ENCODE data around the gene COX7A2. TPM values are rescaled to one million over a fixed set of nuclear protein-coding genes. Genes with fewer than 3 reads are reported as not detected.
A peak's percentile ranks its signal among the peaks of the same experiment; 100 is the strongest.

The COX7A2 gene
- total RNA-seq = 1,000 to 10,000 TPM in 1 of 4 donors, 100 to 1,000 TPM in 2, 10 to 100 TPM in 1; 58.5 to 1,788 (median 211) TPM

GRCh38 chr6:75243333-75244062, at the start of gene COX7A2:
Gene COX7A2, minus strand, starts transcription at chr6:75243801. Its CDS starts 67 bp downstream, at chr6:75243734.
- intact Hi-C loops (cut with DNase I; ENCODE audit: low total_unique reads) = no loop called here

GRCh38 chr6:75292555-75292954, 49.0 kb upstream of the COX7A2 start:
- no peak overlapping the region for H3K27ac ChIP-seq
- TF ChIP-seq POLR2A (IDR thresholded peaks at IDR 0.05) (no peak), CTCF (IDR thresholded peaks at IDR 0.05) (no peak)
- H3K36me3 ChIP-seq = no peaks in the 10 kb centered on the region
- no peak for DNase-seq
- H3K9me3 ChIP-seq = no peaks in the 10 kb centered on the region
- intact Hi-C loops (cut with DNase I; ENCODE audit: low total_unique reads) = no loop called here
- H3K4me3 ChIP-seq = no peak overlapping the region
- H3K27me3 ChIP-seq = no peaks in the 10 kb centered on the region
- H3K4me1 ChIP-seq = no peaks in the 10 kb centered on the region

More at GRCh38 chr6:75243333-75244062, at the start of gene COX7A2:
- H3K36me3 ChIP-seq = no peaks in the 10 kb centered on the region
- peak within 1 kb of the TSS; percentile 91 to 92 for H3K27ac ChIP-seq
- no peaks in the 10 kb centered on the region for H3K9me3 ChIP-seq
- H3K27me3 ChIP-seq = no peaks in the 10 kb centered on the region
- no peaks in the 10 kb centered on the region for H3K4me1 ChIP-seq
- peak in 1 of 4 experiments; percentile 9 for TF ChIP-seq CTCF (IDR thresholded peaks at IDR 0.05)
- TF ChIP-seq POLR2A (IDR thresholded peaks at IDR 0.05) = peak; percentile 55 to 70
- peak within 1 kb of the TSS; percentile 69 to 77 for H3K4me3 ChIP-seq
- DNase-seq = peak; percentile 86 to 91

GRCh38 chr6:75291744-75292143, 48.1 kb upstream of the COX7A2 start:
- TF ChIP-seq POLR2A (IDR thresholded peaks at IDR 0.05) (no peak), CTCF (IDR thresholded peaks at IDR 0.05) (no peak)
- Histone ChIP-seq H3K27me3 (no peaks in the 10 kb centered on the region), H3K27ac (no peak overlapping the region), H3K4me1 (no peaks in the 10 kb centered on the region), H3K4me3 (no peak overlapping the region), H3K9me3 (no peaks in the 10 kb centered on the region), H3K36me3 (no peaks in the 10 kb centered on the region)
- no peak for DNase-seq
- intact Hi-C loops (cut with DNase I; ENCODE audit: low total_unique reads) = no loop called here

- Histone ChIP-seq H3K4me1 (no peaks in the 10 kb centered on the region), H3K36me3 (no peaks in the 10 kb centered on the region), H3K27me3 (no peaks in the 10 kb centered on the region), H3K4me3 (no peak overlapping the region), H3K27ac (no peak overlapping the region), H3K9me3 (no peaks in the 10 kb centered on the region)
- intact Hi-C loops (cut with DNase I; ENCODE audit: low total_unique reads) = no loop called here
- TF ChIP-seq POLR2A (IDR thresholded peaks at IDR 0.05) (no peak), CTCF (IDR thresholded peaks at IDR 0.05) (no peak)
- DNase-seq = no peak
These were observed 47.7 kb upstream of the COX7A2 start for GRCh38 chr6:75291331-75291730.

- no peak for DNase-seq
- H3K36me3 ChIP-seq = no peaks in the 10 kb centered on the region
- no peaks in the 10 kb centered on the region for H3K9me3 ChIP-seq
- no peaks in the 10 kb centered on the region for H3K4me1 ChIP-seq
- TF ChIP-seq CTCF (IDR thresholded peaks at IDR 0.05) (no peak), POLR2A (IDR thresholded peaks at IDR 0.05) (no peak)
- no peaks in the 10 kb centered on the region for H3K27me3 ChIP-seq
- no peak overlapping the region for H3K4me3 ChIP-seq
- H3K27ac ChIP-seq = no peak overlapping the region
- intact Hi-C loops (cut with DNase I; ENCODE audit: low total_unique reads) = no loop called here
These were observed 46.7 kb upstream of the COX7A2 start for GRCh38 chr6:75290136-75290945.

Data from uterus (tissue), 4 donors.